ENCODE data around the gene FADS3. TPM values are rescaled to one million over a fixed set of nuclear protein-coding genes. Genes with fewer than 3 reads are reported as not detected.

FADS3 gene
- total and polyA plus RNA-seq, 9 of the 15 experiments (the other 6 are each of a cell fraction or from before 2014, with no cell fraction given), result 0.97 to 148 (median 92.7) TPM

DNA sequence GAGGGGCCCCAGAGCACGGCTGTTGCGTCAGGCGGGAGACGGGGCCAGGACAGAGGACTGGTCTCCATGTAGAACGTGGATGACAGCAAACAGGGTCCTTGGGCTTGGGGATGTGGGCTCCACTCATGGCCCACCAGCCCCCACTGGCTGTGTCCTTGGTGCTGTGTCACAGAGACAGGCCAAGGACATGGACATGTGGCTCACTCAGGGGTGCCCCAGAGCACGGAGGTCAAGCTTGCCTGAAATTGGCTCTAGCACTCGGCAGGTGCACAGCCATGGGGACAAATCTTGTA, 48.9 kb downstream of the FADS3 start (continued):
- TF ChIP-seq, protein P1, sequence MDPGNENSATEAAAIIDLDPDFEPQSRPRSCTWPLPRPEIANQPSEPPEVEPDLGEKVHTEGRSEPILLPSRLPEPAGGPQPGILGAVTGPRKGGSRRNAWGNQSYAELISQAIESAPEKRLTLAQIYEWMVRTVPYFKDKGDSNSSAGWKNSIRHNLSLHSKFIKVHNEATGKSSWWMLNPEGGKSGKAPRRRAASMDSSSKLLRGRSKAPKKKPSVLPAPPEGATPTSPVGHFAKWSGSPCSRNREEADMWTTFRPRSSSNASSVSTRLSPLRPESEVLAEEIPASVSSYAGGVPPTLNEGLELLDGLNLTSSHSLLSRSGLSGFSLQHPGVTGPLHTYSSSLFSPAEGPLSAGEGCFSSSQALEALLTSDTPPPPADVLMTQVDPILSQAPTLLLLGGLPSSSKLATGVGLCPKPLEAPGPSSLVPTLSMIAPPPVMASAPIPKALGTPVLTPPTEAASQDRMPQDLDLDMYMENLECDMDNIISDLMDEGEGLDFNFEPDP (CRISPR knock-in tag; IDR thresholded peaks at IDR 0.05), result 0 out of 2 replicates have a peak, but pooled peaks have one; percentile 11
- TF ChIP-seq NR2C2 (CRISPR knock-in tag; IDR thresholded peaks at IDR 0.05), result no peak
- no peak for TF ChIP-seq NR2C2 (tag; IDR thresholded peaks at IDR 0.05)
- TF ChIP-seq L3MBTL2 (IDR thresholded peaks at IDR 0.05), result no peak
- no peak for TF ChIP-seq ZNF717 (CRISPR knock-in tag; IDR thresholded peaks at IDR 0.05)
- TF ChIP-seq HSF4 (CRISPR knock-in tag; IDR thresholded peaks at IDR 0.05; ENCODE audit: borderline replicate concordance), result 0 out of 2 replicates have a peak, but pooled peaks have one; percentile 11
- TF ChIP-seq XRCC5 (IDR thresholded peaks at IDR 0.05; ENCODE audit: low read depth, low read length), result no peak
- no peak for TF ChIP-seq MECOM (CRISPR knock-in tag; IDR thresholded peaks at IDR 0.05)
- TF ChIP-seq RHOXF2B (CRISPR knock-in tag; conservative IDR thresholded peaks at IDR 0.05), result no peak

DNA sequence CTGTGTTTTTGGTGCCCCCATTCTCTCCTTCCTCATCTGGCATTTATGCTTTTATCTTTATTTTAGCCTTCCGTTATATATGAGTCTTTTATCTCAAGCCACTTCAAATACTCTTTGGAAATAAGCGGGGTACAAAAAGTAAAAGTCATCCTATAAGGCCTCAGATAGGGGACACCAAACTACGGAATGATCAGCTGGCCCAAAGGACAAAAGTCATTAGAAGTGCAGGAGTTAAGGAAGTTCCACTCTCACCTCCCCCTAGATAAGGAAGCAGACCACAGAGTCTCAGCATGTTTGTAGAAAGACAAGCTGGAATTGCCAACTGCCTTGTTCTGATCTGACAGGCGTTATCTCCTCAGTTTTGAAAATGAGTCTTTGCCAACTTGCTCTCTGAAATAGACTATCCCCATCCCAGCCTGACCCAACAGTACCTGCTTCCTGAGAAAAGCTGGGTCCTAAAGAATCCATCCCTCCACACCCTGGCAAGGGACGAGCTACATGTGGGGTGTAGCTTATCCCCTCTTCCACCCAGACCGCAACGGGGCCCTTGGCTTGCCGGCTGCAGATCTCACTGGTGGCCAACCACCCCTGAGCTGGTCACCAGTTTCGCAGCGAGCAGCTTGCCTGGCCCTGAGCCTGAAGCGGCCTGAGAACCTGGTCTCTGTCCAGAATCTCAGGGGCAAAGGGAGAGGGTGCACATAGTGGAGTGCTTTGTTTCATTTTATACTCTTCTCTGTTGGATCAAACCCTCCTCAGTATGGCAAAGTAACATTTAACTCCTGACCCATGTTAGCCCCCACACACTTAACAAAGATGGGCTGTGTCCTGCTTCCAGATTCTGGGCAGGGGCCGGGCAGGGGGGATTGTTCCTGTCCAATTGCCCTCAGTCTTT, 49.5 kb downstream of the FADS3 start:
- DNase-seq (ENCODE audit: extremely low read depth in 1 of 4, low spot score in 3 of 4) (peak; percentile 75 to 93 (median 82)), FAIRE-seq (peak; percentile 97), ATAC-seq (peak; percentile 85)
- Histone ChIP-seq H3K9ac (ENCODE audit: insufficient read depth in 1 of 2, low read depth in 2 of 2, low read length in 2 of 2) (peak overlapping the region; percentile 68 to 90), H3K27ac (ENCODE audit: extremely low read depth, low read depth, low read length) (peak overlapping the region; percentile 90), H2AFZ (ENCODE audit: low read depth, low read length) (peak overlapping the region; percentile 61), H3K9me1 (ENCODE audit: control insufficient read depth, insufficient read depth, low read length) (peaks cover 5% of the 10 kb centered on the region), H4K20me1 (replicated peaks; ENCODE audit: control insufficient read depth, insufficient read depth, low read length) (no peaks in the 10 kb centered on the region), H3K79me2 (ENCODE audit: control insufficient read depth, insufficient read depth, low read length) (peaks cover 8% of the 10 kb centered on the region; the same call in 2 of the 3 replicates), H3K27me3 (ENCODE audit: control insufficient read depth in 2 of 2, insufficient read depth in 2 of 2, low read length in 2 of 2) (no peaks in the 10 kb centered on the region), H3K36me3 (ENCODE audit: control insufficient read depth, insufficient read depth, low read length) (peaks cover 18% of the 10 kb centered on the region), H3K4me3 (no peak overlapping the region), H3K4me2 (ENCODE audit: insufficient read depth, low read length) (peak overlapping the region; percentile 73), H3K4me1 (replicated peaks in 1 of 2; ENCODE audit: control insufficient read depth in 2 of 2, insufficient read depth in 2 of 2, low read length in 2 of 2) (peaks cover 45 to 61% of the 10 kb centered on the region in 2 experiments), H3K9me3 (replicated peaks; ENCODE audit: control insufficient read depth, insufficient read depth, low read depth, low read length) (no peaks in the 10 kb centered on the region)
- intact Hi-C loops (cut with micrococcal nuclease) (no loop called here), in situ Hi-C loops (cut with MboI) (no loop called here)
- TSS peak; percentile 78 for BruUV-seq (replicated peaks)
- POLR2A ChIA-PET, result interaction anchor here (0.7 to 1.6 kb wide), 9 partner anchors 9 to 121 kb away, joined by 3 to 6 read pairs (median 4); partner anchors contain the start of gene FADS1
- CTCF ChIA-PET (ENCODE audit: low intra/inter-chr PET ratio), result no interaction called here
- WGBS (ENCODE audit: insufficient coverage, low coverage, missing lambda C conversion rate), result 5% methylated on average over 12 of the region's 12 CpGs
- TF ChIP-seq, protein P2, sequence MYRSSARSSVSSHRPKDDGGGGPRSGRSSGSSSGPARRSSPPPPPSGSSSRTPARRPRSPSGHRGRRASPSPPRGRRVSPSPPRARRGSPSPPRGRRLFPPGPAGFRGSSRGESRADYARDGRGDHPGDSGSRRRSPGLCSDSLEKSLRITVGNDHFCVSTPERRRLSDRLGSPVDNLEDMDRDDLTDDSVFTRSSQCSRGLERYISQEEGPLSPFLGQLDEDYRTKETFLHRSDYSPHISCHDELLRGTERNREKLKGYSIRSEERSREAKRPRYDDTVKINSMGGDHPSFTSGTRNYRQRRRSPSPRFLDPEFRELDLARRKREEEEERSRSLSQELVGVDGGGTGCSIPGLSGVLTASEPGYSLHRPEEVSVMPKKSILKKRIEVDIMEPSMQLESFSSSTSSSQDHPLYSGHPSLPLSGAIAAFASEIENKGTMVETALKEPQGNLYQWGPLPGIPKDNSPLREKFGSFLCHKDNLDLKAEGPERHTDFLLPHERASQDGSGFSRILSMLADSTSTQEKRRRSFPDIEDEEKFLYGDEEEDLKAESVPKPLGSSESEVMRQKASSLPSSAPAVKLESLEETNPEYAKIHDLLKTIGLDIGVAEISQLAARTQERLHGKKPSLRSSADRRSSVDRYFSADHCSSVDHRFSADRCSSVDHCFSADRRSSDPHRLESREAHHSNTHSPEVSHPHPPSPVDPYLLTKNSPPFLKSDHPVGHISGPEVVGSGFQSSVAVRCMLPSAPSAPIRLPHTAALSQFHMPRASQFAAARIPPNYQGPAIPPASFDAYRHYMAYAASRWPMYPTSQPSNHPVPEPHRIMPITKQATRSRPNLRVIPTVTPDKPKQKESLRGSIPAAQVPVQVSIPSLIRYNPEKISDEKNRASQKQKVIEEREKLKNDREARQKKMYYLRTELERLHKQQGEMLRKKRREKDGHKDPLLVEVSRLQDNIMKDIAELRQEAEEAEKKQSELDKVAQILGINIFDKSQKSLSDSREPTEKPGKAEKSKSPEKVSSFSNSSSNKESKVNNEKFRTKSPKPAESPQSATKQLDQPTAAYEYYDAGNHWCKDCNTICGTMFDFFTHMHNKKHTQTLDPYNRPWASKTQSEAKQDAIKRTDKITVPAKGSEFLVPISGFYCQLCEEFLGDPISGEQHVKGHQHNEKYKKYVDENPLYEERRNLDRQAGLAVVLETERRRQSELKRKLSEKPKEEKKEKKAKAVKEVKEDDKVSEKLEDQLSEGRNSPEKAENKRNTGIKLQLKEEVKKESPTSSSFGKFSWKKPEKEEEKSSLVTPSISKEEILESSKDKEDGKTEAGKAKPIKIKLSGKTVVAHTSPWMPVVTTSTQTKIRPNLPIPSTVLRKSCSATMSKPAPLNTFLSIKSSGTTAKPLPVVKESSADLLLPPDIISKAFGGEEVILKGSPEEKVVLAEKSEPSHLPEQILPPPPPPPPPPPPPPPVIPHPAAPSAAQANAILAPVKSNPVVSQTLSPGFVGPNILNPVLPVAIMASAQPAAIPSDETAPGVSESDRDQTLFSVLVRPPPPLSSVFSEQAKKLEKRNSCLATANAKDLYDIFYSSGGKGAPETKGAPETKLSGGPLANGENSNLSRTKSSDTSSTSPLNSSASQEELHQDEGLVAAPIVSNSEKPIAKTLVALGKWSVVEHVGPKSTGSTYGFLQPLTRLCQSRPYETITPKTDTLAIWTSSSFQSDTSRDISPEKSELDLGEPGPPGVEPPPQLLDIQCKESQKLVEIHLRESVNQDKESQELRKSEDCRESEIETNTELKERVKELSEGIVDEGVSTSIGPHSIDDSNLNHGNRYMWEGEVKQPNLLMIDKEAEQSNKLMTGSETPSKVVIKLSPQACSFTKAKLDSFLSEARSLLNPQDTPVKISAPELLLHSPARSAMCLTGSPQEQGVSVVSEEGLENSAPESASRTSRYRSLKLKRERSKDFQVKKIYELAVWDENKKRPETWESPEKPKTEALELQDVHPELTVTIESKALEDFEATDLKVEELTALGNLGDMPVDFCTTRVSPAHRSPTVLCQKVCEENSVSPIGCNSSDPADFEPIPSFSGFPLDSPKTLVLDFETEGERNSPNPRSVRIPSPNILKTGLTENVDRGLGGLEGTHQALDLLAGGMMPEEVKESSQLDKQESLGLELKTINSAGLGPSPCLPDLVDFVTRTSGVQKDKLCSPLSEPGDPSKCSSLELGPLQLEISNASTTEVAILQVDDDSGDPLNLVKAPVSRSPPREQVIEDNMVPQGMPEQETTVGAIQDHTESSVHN (IDR thresholded peaks at IDR 0.05; ENCODE audit: borderline replicate concordance in 1 of 2, low read depth in 1 of 2), result peak in 1 of 2 experiments; percentile 72; a peak in 1 of 4 replicates
- peak; percentile 88 for TF ChIP-seq MTA3 (IDR thresholded peaks at IDR 0.05; ENCODE audit: borderline replicate concordance)

Data from K562 (cell line).